ENCODE data around the gene FOXP1.

FOXP1 gene

GRCh38 chr3:71102111-71102983 lies 481.2 kb downstream of the FOXP1 start:
- DNase-seq (ENCODE audit: low read depth), result peak; percentile 91

- DNase-seq (ENCODE audit: low read depth), result no peak
These were observed 481.9 kb downstream of the FOXP1 start for GRCh38 chr3:71101626-71102025.

GRCh38 chr3:71101014-71101413 lies 482.5 kb downstream of the FOXP1 start:
- peak; percentile 75 for DNase-seq (ENCODE audit: low read depth)

- DNase-seq (ENCODE audit: low read depth), result no peak
These were observed 483.4 kb downstream of the FOXP1 start for GRCh38 chr3:71099997-71100719.

- DNase-seq (ENCODE audit: low read depth), result no peak
These were observed 486.0 kb downstream of the FOXP1 start for GRCh38 chr3:71097557-71097956.

- DNase-seq (ENCODE audit: low read depth), result no peak
These were observed 487.8 kb downstream of the FOXP1 start for GRCh38 chr3:71095511-71096291.

GRCh38 chr3:71094658-71095209 lies 488.8 kb downstream of the FOXP1 start:
- no peak for DNase-seq (ENCODE audit: low read depth)

GRCh38 chr3:71092665-71093064 lies 490.9 kb downstream of the FOXP1 start:
- DNase-seq (ENCODE audit: low read depth), result no peak

GRCh38 chr3:71090207-71090606 lies 493.3 kb downstream of the FOXP1 start:
- DNase-seq (ENCODE audit: low read depth), result no peak

GRCh38 chr3:71089271-71089847 lies 494.2 kb downstream of the FOXP1 start:
- DNase-seq (ENCODE audit: low read depth), result no peak

GRCh38 chr3:71088742-71089141 lies 494.8 kb downstream of the FOXP1 start:
- DNase-seq (ENCODE audit: low read depth), result no peak

- DNase-seq (ENCODE audit: low read depth), result no peak
These were observed 495.4 kb downstream of the FOXP1 start for GRCh38 chr3:71088019-71088708.

GRCh38 chr3:71087143-71088018 lies 496.1 kb downstream of the FOXP1 start:
- no peak for DNase-seq (ENCODE audit: low read depth)

- DNase-seq (ENCODE audit: low read depth), result no peak
These were observed 496.8 kb downstream of the FOXP1 start for GRCh38 chr3:71086777-71087142.

GRCh38 chr3:71083726-71084131 lies 499.8 kb downstream of the FOXP1 start:
- DNase-seq (ENCODE audit: low read depth), result no peak

- DNase-seq (ENCODE audit: low read depth), result no peak
These were observed 500.7 kb downstream of the FOXP1 start for GRCh38 chr3:71082833-71083232.

GRCh38 chr3:71080517-71081083 lies 502.9 kb downstream of the FOXP1 start:
- no peak for DNase-seq (ENCODE audit: low read depth)

- no peak for DNase-seq (ENCODE audit: low read depth)
These were observed 504.6 kb downstream of the FOXP1 start for GRCh38 chr3:71078723-71079525.

GRCh38 chr3:71078199-71078598 lies 505.3 kb downstream of the FOXP1 start:
- no peak for DNase-seq (ENCODE audit: low read depth)
